IPS DF 6.9 (cell line): ENCODE measurements around the gene CPA4.

Experiments
- DNase-seq: peaks from one replicate; pipeline ENCODE4 v3.0.0-alpha.2; 2013; ENCODE audit warnings: low read depth, low spot score
- H3K27ac ChIP-seq: one replicate; pipeline ENCODE4 v1.5.1; 2013; ENCODE audit warnings: low read length, control low read depth
- H3K27me3 ChIP-seq: 2 replicates; pipeline ENCODE4 v1.6.1; 2013; ENCODE audit warnings: mild to moderate bottlenecking, low read length; ENCODE audit not compliant: control insufficient read depth, insufficient read depth
- H3K36me3 ChIP-seq: 2 replicates; pipeline ENCODE4 v1.6.1; 2013; ENCODE audit warnings: low read length; ENCODE audit not compliant: control insufficient read depth, insufficient read depth
- H3K4me1 ChIP-seq: 2 replicates; pipeline ENCODE4 v1.6.1; 2013; ENCODE audit warnings: low read length; ENCODE audit not compliant: control insufficient read depth, insufficient read depth
- H3K4me3 ChIP-seq: 2 replicates; pipeline ENCODE4 v1.5.1; 2013; ENCODE audit warnings: mild to moderate bottlenecking, low read length
- H3K9me3 ChIP-seq: 2 replicates; pipeline ENCODE4 v1.6.1; 2013; ENCODE audit warnings: low read length, inconsistent platforms; ENCODE audit not compliant: control insufficient read depth, insufficient read depth
- WGBS: extraction: QIAGEN DNeasy Blood & Tissue Kit; methylation state at CpG from one replicate; pipeline ENCODE4 v1.1.7; 2013; ENCODE audit warnings: mixed read lengths, missing lambda C conversion rate; ENCODE audit not compliant: insufficient read length, insufficient coverage; 5-methylcytosine and 5-hydroxymethylcytosine counted together

The CPA4 gene

GRCh38 chr7:130365511-130366441, 72.8 kb downstream of the CPA4 start:
- DNase-seq = no peak
- Histone ChIP-seq H3K36me3 (no peaks in the 10 kb centered on the region), H3K9me3 (no peaks in the 10 kb centered on the region), H3K4me3 (no peak overlapping the region), H3K4me1 (no peaks in the 10 kb centered on the region; the same call in 1 of the 2 replicates), H3K27me3 (no peaks in the 10 kb centered on the region), H3K27ac (no peak overlapping the region)
- WGBS = no CpG with 5 or more reads among the region's 15 CpGs

- Histone ChIP-seq H3K4me3 (no peak overlapping the region), H3K27ac (no peak overlapping the region), H3K27me3 (no peaks in the 10 kb centered on the region), H3K36me3 (no peaks in the 10 kb centered on the region), H3K9me3 (no peaks in the 10 kb centered on the region), H3K4me1 (no peaks in the 10 kb centered on the region; the same call in 1 of the 2 replicates)
- DNase-seq = no peak
- no CpG with 5 or more reads among the region's 6 CpGs for WGBS
These were observed 73.6 kb downstream of the CPA4 start for GRCh38 chr7:130366564-130366963.

- H3K4me3 ChIP-seq = no peak overlapping the region
- no CpG with 5 or more reads among the region's 13 CpGs for WGBS
- no peak for DNase-seq
- H3K9me3 ChIP-seq = no peaks in the 10 kb centered on the region
- H3K27me3 ChIP-seq = no peaks in the 10 kb centered on the region
- H3K4me1 ChIP-seq = no peaks in the 10 kb centered on the region; the same call in 1 of the 2 replicates
- H3K27ac ChIP-seq = no peak overlapping the region
- no peaks in the 10 kb centered on the region for H3K36me3 ChIP-seq
These were observed 74.3 kb downstream of the CPA4 start for GRCh38 chr7:130367088-130367755.

GRCh38 chr7:130367836-130368746, 75.1 kb downstream of the CPA4 start:
- Histone ChIP-seq H3K9me3 (no peaks in the 10 kb centered on the region), H3K4me3 (no peak overlapping the region), H3K27me3 (no peaks in the 10 kb centered on the region), H3K36me3 (no peaks in the 10 kb centered on the region), H3K4me1 (no peaks in the 10 kb centered on the region; the same call in none of the 2 replicates), H3K27ac (no peak overlapping the region)
- DNase-seq = no peak
- no CpG with 5 or more reads among the region's 19 CpGs for WGBS

GRCh38 chr7:130369110-130369711, 76.2 kb downstream of the CPA4 start:
- no peaks in the 10 kb centered on the region for H3K27me3 ChIP-seq
- H3K4me1 ChIP-seq = no peaks in the 10 kb centered on the region; the same call in none of the 2 replicates
- H3K27ac ChIP-seq = no peak overlapping the region
- no CpG with 5 or more reads among the region's 10 CpGs for WGBS
- no peaks in the 10 kb centered on the region for H3K9me3 ChIP-seq
- H3K36me3 ChIP-seq = no peaks in the 10 kb centered on the region
- no peak overlapping the region for H3K4me3 ChIP-seq
- DNase-seq = no peak

GRCh38 chr7:130369831-130370550, 77.0 kb downstream of the CPA4 start:
- Histone ChIP-seq H3K9me3 (no peaks in the 10 kb centered on the region), H3K27me3 (no peaks in the 10 kb centered on the region), H3K4me3 (no peak overlapping the region), H3K4me1 (no peaks in the 10 kb centered on the region; the same call in none of the 2 replicates), H3K36me3 (no peaks in the 10 kb centered on the region), H3K27ac (no peak overlapping the region)
- WGBS = no CpG with 5 or more reads among the region's 3 CpGs
- DNase-seq = no peak

GRCh38 chr7:130371046-130371445, 78.1 kb downstream of the CPA4 start:
- WGBS = no CpG with 5 or more reads among the region's 3 CpGs
- Histone ChIP-seq H3K4me3 (no peak overlapping the region), H3K27ac (no peak overlapping the region), H3K9me3 (no peaks in the 10 kb centered on the region), H3K27me3 (no peaks in the 10 kb centered on the region), H3K36me3 (no peaks in the 10 kb centered on the region), H3K4me1 (no peaks in the 10 kb centered on the region; the same call in none of the 2 replicates)
- DNase-seq = no peak

GRCh38 chr7:130372402-130373165, 79.6 kb downstream of the CPA4 start:
- no peak for DNase-seq
- Histone ChIP-seq H3K36me3 (no peaks in the 10 kb centered on the region), H3K4me3 (no peak overlapping the region), H3K27ac (no peak overlapping the region), H3K4me1 (no peaks in the 10 kb centered on the region; the same call in none of the 2 replicates), H3K27me3 (no peaks in the 10 kb centered on the region), H3K9me3 (no peaks in the 10 kb centered on the region)
- no CpG with 5 or more reads among the region's 11 CpGs for WGBS
